GM21529 (cell line): ENCODE measurements around the gene CRY1.
"Not testable (repeated sequence)": the region's sequence is repeated elsewhere in the genome, so short reads cannot be mapped to it uniquely, and the experiment has no call there.

Experiments
- ATAC-seq: cut with Tn5 transposase; IDR thresholded peaks from one replicate; pipeline ENCODE4 v1.9.1; 2021; ENCODE audit not compliant: unreplicated experiment

CRY1 gene

DNA sequence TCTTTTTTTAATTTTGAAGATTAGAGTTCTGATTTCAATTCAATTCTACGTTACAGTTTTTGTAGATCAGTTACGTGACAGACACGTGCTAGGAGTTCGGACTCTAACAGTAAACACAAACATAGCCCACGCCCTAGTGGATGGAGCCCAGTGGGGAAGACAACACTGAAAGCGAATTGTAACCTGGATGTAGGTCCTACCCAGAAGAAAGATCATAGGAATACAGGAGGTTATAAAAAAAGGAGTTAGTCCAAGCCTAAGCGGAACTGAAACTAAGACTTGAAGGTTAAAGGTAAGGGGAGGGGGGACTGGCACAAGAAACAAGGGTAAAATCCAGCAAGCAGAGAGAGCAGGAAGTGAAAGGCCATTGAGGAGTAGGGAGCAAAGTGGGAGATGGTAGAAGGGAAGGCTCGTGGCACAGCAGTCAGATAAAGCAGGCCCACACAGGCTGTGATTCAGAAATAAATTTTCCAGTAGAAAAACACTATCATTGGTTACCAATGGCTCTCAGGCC is 15.7 kb upstream of the CRY1 start:
- no peak for ATAC-seq

- ATAC-seq = not testable (repeated sequence)
Observed at GRCh38 chr12:107108366-107108765, 15.0 kb upstream of the CRY1 start.

GRCh38 chr12:107107381-107107780 is 14.0 kb upstream of the CRY1 start:
- ATAC-seq = no peak

- no peak for ATAC-seq
Observed at GRCh38 chr12:107106241-107107025, 13.1 kb upstream of the CRY1 start.

- ATAC-seq = no peak
Observed at GRCh38 chr12:107105410-107105703, 12.0 kb upstream of the CRY1 start.

DNA sequence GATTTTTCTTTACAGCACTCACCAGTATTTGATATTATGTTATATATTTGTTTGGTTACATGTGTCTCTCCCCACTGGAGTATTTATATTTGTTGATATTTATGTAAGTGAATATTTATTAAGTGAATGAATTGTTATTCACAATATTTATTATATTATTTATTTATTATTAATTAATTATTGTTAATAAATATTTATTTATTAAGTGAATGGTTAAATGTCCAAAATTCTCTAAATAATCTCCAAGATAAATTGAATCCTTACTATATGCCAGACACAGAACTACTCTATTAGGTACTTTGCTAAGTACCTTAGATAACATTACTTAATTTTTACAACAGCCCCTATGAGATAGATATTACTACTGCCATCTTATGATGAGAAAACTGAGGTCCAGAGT is 10.2 kb upstream of the CRY1 start:
- ATAC-seq = no peak

- ATAC-seq = no peak
Observed at GRCh38 chr12:107103097-107103496, 9.7 kb upstream of the CRY1 start.

DNA sequence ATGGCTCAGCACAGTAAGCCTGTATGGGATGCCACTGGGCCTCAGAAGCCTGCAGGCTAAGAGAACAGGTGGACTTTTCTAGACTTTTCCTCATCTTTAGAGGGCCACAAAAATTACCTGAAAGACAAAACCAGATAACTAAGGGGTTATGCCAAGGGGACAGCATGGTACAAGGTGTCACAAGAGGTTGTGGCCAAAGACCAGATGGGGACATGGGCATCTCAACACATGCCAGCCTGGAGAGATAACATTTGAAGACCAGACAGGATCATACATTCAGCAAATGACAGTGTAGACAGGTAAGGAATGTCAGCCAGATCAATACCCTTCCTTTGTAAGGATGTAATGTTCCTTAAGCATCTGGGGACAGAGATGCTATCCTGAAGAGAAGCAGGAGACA is 8.9 kb upstream of the CRY1 start:
- no peak for ATAC-seq

DNA sequence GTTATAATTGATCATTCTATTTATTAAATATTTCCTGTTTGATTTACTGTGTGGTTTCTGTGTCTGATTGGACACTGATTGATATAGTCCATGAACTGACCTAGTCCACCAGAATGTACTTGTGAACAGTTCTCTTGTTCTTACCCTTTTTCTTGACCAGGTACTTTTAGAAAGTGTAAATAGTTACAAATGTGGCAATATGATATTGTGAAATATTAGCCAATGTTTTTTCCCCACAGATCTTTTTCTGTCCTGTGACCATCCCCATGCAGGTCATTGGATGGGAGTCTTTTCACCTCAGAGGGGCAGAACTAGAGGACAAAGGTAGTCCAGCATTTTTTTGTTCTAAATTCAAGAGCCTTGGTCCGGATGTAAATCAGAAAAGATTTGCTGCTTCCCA is 8.3 kb upstream of the CRY1 start:
- no peak for ATAC-seq

- ATAC-seq = no peak
Observed at GRCh38 chr12:107099917-107100316, 6.6 kb upstream of the CRY1 start.

- no peak for ATAC-seq
Observed at GRCh38 chr12:107096571-107096970, 3.2 kb upstream of the CRY1 start.

DNA sequence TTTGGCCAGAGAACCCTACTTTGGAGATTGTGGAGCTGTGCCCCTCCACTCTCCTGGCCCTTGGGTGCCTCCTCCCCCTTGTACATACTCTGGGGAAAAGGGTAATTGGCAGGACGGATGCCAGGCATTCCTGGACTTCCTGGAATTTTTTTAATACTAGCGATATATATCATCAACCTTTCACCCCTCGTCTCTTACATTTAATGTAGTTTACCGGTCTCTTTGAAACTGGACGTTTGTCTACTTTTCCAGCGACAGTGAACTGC is 767 bp upstream of the CRY1 start:
- no peak for ATAC-seq

DNA sequence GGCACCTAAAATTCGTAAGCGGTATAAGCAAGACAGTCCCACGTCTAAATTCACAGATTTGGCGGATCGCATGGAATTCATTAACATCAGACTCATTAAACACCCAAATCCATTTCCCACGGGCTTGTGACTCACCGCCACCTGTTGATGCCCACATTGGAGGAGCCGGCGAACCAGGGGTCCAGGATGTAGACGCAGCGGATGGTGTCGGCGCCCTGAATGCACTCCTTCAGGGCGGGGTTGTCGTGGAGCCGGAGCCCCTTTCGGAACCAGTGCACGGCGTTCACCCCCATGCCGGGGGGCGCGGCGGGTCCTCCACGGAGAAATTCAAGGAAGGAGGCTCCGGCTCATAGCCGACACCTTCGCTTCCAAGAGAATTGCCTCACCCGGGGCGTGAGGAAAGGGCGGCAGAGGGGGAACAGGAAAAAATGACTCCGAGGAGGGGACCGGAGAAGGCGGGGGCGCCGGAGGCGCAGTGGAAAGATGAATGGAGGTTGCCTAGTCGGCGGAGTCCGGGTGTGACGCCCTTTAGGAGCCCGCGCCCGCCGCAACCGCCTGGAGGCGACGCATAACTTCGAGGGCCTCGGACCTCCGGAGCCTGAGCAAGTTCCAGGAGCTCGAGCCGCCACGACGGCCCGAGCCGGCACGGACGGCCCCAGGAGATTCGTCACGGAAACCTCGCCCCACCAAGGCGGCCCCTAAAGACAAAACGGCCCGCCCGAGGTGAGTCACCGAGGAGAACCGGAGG is 506 bp downstream of the CRY1 start:
- peak; percentile 33 for ATAC-seq

GRCh38 chr12:107091989-107092641 is 1.2 kb downstream of the CRY1 start:
- no peak for ATAC-seq

DNA sequence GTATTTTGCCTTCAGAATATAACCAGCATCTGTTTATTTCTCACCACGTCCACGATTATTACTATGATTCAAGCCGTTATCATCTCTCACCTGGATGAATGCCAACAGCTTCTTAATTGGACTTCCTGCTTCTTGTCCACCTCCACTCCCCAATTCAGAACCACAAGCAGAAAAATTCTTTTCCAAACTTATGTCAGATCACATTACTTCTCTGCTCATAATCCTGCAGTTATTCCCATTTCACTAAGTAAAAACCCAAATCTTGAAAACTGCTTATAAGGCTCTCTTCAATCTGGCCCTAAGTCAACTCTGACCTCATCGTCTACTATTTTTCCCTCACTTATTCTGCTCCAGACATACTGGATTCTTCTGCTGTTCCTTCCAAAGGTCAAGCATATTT is 2.0 kb downstream of the CRY1 start:
- ATAC-seq = no peak

GRCh38 chr12:107090711-107091110 is 2.6 kb downstream of the CRY1 start:
- ATAC-seq = no peak

- no peak for ATAC-seq
Observed at GRCh38 chr12:107088912-107089311, 4.4 kb downstream of the CRY1 start.

GRCh38 chr12:107086314-107086713 is 7.0 kb downstream of the CRY1 start:
- no peak for ATAC-seq

- ATAC-seq = no peak
Observed at GRCh38 chr12:107081778-107082177, 11.6 kb downstream of the CRY1 start.

DNA sequence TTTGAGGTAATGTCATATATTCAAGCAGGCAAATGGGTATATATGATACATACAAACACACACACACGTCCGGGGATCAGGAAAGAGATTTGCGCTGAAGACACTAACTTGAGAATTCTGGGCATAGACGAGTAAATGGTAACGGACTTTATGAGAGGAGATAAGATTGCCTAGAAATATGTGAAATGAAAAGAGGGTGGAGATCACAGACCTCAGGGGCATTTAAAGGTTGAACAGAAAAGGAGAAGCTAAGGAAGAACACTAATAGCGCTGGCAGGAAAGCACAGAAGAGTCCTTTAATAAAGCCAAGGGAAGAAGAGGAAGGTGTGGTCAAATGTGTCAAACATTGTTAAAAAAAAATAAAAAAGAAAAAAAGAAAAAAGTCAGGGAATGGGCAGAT is 13.1 kb downstream of the CRY1 start:
- ATAC-seq = no peak

GRCh38 chr12:107079172-107080011 is 14.0 kb downstream of the CRY1 start:
- no peak for ATAC-seq
